Spleen (tissue), 11 donors: ENCODE results near the gene LRMDA. TPM values are rescaled to one million over a fixed set of nuclear protein-coding genes. Genes with fewer than 3 reads are reported as not detected.

Experiments
- DNase-seq: peaks from one replicate; pipeline ENCODE4 v3.0.0-alpha.2; 2020
- H3K27ac ChIP-seq, 8 donors: fragments of 200-600 bp; sonication (generic) in 7 of 8; 1 replicate in 4 of 8; 2 replicates in 4 of 8; pipeline versions ENCODE4 v1.5.0 to v1.8.0; 2016 to 2021; ENCODE audit warnings: inconsistent platforms in 4 of 8, mild to moderate bottlenecking in 4 of 8, moderate library complexity in 1 of 8
- H3K27me3 ChIP-seq, 7 donors: fragments of 200-600 bp; sonication (generic) in 6 of 7; replicated peaks in 1 of 7; 1 replicate in 4 of 7; 2 replicates in 3 of 7; pipeline versions ENCODE4 v1.5.0 to v1.8.0; 2016 to 2021; ENCODE audit warnings: inconsistent platforms in 3 of 7, mild to moderate bottlenecking in 1 of 7
- H3K36me3 ChIP-seq, 6 donors: fragments of 200-600 bp; sonication (generic) in 5 of 6; 1 replicate in 4 of 6; 2 replicates in 2 of 6; pipeline versions ENCODE4 v1.5.0 to v1.8.0; 2016 to 2021; ENCODE audit warnings: inconsistent platforms in 2 of 6
- H3K4me1 ChIP-seq, 6 donors: fragments of 200-600 bp; sonication (generic) in 5 of 6; 1 replicate in 3 of 6; 2 replicates in 3 of 6; pipeline versions ENCODE4 v1.5.0 to v1.8.0; 2016 to 2021; ENCODE audit warnings: inconsistent platforms in 3 of 6
- H3K4me3 ChIP-seq, 8 donors: fragments of 200-600 bp; sonication (generic) in 7 of 8; 1 replicate in 4 of 8; 2 replicates in 4 of 8; pipeline versions ENCODE4 v1.5.0 to v1.8.0; 2016 to 2021; ENCODE audit warnings: inconsistent platforms in 4 of 8, mild to moderate bottlenecking in 4 of 8, moderate library complexity in 2 of 8
- H3K9me3 ChIP-seq, 8 donors: fragments of 200-600 bp; sonication (generic) in 7 of 8; 1 replicate in 4 of 8; 2 replicates in 4 of 8; pipeline versions ENCODE4 v1.5.0 to v1.8.0; 2016 to 2021; ENCODE audit warnings: inconsistent platforms in 4 of 8
- POLR2A ChIP-seq, 3 donors: fragments of 450-650 bp; IDR thresholded peaks; one replicate each; pipeline ENCODE4 v1.5.1; 2017; ENCODE audit warnings: antibody characterized with exemption in 3 of 3, mild to moderate bottlenecking in 1 of 3
- POLR2AphosphoS5 ChIP-seq, 3 donors: sonication (generic); formaldehyde crosslinking; IDR thresholded peaks; one replicate each; pipeline ENCODE4 v1.5.1; 2017; ENCODE audit warnings: antibody characterized with exemption in 3 of 3
- WGBS, 5 donors: extraction: QIAGEN DNeasy Blood & Tissue Kit in 3 of 5; methylation state at CpG; one replicate each; pipeline versions ENCODE4 v1.1.5 to v1.1.7; 2013 to 2018; 5-methylcytosine and 5-hydroxymethylcytosine counted together
- intact Hi-C: fragments of 100-400 bp; cut with DNase I; formaldehyde crosslinking; loops from one replicate; pipeline ENCODE4 v1.15.0; 2023; ENCODE audit warnings: low total_unique reads
- polyA plus RNA-seq, 3 donors: library from polyadenylated mRNA; stranded (reverse); fragments of 200-250 nt; gene quantifications; one replicate each; pipeline ENCODE4 v1.2.1, GENCODE V29; 2013
- total RNA-seq, 7 donors: library from RNA; depleted of rRNA in 3 of 7; stranded (reverse); fragments of >200 nt in 3 of 7; fragmentation: NEBNext Ultra II Directional in 4 of 7; extraction: Animal tissue kit (Norgen Biotek cat#: 25700) in 4 of 7; gene quantifications; one replicate each; pipeline versions ENCODE4 v1.1.0 to v1.2.1, GENCODE V29; 2016 to 2021
- TF ChIP-seq, protein P1 (sequence below), 11 experiments: fragments of 200-600 bp in 7 of 11; fragments of 450-650 bp in 4 of 11; sonication (generic) in 4 of 11; IDR thresholded peaks in 8 of 11; conservative IDR thresholded peaks in 3 of 11; 1 replicate in 7 of 11; 2 replicates in 4 of 11; pipeline versions ENCODE4 v1.4.0 to v1.8.0; 2016 to 2021; ENCODE audit warnings: antibody characterized with exemption in 11 of 11, inconsistent platforms in 4 of 11, mild to moderate bottlenecking in 1 of 11
- donor health status: healthy with polysubstance abuse.
- donor health status: DM: no; HTN: no; CAD: no; lungs with moderate emphysema.
- donor health status: DM: no; HTN: no; CAD: no.
- donor health status: Bipolar disorder and iron deficiency.
- donor health status: healthy.
- donor health status: DM: no; HTN: no; CAD: no.
- donor health status: DM: yes; HTN: yes; CAD: no.

Gene LRMDA
- total and polyA plus RNA-seq, 10 donors = 7.3 to 46.6 (median 28.2) TPM

DNA sequence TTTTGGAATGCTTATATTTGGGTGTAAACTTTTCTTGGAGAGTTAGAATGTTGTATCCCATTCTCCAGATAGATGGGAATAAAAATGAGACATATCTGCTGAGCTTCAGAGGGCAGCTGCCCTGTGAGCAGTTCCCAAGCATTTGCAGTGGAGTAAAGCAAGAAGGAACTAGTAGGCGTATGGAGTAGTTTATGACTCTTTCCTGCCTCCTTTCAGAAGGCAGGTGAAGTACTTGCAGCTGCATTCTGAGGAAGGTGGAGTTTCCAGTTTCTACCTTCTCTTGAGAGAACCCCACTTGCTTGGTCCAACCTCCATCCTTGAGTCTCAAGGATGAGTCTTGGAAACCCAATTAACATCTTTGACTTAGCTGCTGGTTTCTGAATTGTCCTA lies 563.6 kb downstream of the LRMDA start:
- 88 to 100% (median 91%) methylated on average over 1 of the region's 1 CpG for WGBS, 5 donors
- TF ChIP-seq POLR2AphosphoS5 (IDR thresholded peaks at IDR 0.05) (no peak), POLR2A (IDR thresholded peaks at IDR 0.05) (no peak)
- TF ChIP-seq, protein P1, sequence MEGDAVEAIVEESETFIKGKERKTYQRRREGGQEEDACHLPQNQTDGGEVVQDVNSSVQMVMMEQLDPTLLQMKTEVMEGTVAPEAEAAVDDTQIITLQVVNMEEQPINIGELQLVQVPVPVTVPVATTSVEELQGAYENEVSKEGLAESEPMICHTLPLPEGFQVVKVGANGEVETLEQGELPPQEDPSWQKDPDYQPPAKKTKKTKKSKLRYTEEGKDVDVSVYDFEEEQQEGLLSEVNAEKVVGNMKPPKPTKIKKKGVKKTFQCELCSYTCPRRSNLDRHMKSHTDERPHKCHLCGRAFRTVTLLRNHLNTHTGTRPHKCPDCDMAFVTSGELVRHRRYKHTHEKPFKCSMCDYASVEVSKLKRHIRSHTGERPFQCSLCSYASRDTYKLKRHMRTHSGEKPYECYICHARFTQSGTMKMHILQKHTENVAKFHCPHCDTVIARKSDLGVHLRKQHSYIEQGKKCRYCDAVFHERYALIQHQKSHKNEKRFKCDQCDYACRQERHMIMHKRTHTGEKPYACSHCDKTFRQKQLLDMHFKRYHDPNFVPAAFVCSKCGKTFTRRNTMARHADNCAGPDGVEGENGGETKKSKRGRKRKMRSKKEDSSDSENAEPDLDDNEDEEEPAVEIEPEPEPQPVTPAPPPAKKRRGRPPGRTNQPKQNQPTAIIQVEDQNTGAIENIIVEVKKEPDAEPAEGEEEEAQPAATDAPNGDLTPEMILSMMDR (IDR thresholded peaks at IDR 0.05 in 8 of 11, conservative IDR thresholded peaks at IDR 0.05 in 3 of 11) = no peak
- intact Hi-C loops = no loop called here

DNA sequence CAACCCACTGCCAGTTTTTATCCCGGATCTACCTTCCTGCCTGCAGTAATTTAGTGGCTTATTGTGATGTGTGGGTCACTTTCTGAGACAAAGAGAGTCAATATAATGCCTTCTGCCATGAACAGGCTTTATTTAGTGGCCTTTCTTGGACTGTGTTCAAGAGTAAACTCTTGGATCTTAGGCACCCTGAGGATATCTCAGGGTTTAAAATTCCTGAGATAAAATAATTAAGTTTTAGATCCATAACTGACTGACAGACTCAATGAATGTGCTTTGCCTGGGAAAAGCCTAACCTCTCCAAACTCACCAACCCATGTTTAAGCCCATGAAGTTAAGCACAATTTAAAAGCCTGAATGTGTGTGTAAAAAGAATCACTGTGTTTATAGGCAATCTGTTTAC lies 564.3 kb downstream of the LRMDA start:
- Histone ChIP-seq H3K27ac (no peak overlapping the region), H3K9me3 (no peaks in the 10 kb centered on the region), H3K4me3 (no peak overlapping the region), H3K27me3 (no peaks in the 10 kb centered on the region), H3K4me1 (no peaks in the 10 kb centered on the region), H3K36me3 (no peaks in the 10 kb centered on the region)
- DNase-seq = no peak
- intact Hi-C loops = no loop called here
- 59 to 85% (median 68%) methylated on average over 1 of the region's 1 CpG for WGBS, 5 donors
- TF ChIP-seq POLR2A (IDR thresholded peaks at IDR 0.05) = no peak
- TF ChIP-seq, protein P1 (IDR thresholded peaks at IDR 0.05 in 8 of 11, conservative IDR thresholded peaks at IDR 0.05 in 3 of 11) = no peak
- no peak for TF ChIP-seq POLR2AphosphoS5 (IDR thresholded peaks at IDR 0.05)

More for the DNA sequence above, 563.6 kb downstream of the LRMDA start:
- H3K4me1 ChIP-seq = no peaks in the 10 kb centered on the region
- no peaks in the 10 kb centered on the region for H3K9me3 ChIP-seq
- H3K27me3 ChIP-seq = no peaks in the 10 kb centered on the region
- H3K27ac ChIP-seq = no peak overlapping the region
- DNase-seq = no peak
- no peak overlapping the region for H3K4me3 ChIP-seq
- H3K36me3 ChIP-seq = no peaks in the 10 kb centered on the region

DNA sequence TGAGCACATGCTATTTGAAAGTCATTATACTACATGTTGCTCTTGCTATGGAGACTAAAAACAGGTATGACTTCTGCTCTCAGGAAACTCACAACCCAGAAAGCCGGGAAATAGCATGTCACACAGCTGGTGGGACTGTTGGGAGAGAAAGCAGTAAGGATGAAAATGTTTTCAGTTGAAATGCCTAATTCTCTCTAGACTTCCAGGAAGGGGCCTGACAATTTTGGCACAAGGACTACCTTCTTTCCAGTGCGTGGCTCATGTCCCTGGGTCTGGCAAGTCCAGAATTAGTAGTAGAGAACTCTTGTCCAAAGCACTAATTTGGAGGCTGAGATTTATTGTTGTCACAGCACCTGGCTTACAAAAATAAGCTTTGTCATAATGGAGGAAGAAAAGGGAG lies 567.6 kb downstream of the LRMDA start:
- Histone ChIP-seq H3K27ac (no peak overlapping the region), H3K36me3 (no peaks in the 10 kb centered on the region), H3K9me3 (no peaks in the 10 kb centered on the region), H3K4me3 (no peak overlapping the region), H3K27me3 (no peaks in the 10 kb centered on the region), H3K4me1 (no peaks in the 10 kb centered on the region)
- no peak for DNase-seq
- WGBS, 5 donors = 66 to 93% (median 87%) methylated on average over 2 of the region's 2 CpGs
- TF ChIP-seq POLR2AphosphoS5 (IDR thresholded peaks at IDR 0.05) (no peak), POLR2A (IDR thresholded peaks at IDR 0.05) (no peak)
- TF ChIP-seq, protein P1 (IDR thresholded peaks at IDR 0.05 in 8 of 11, conservative IDR thresholded peaks at IDR 0.05 in 3 of 11) = no peak
- intact Hi-C loops = no loop called here

DNA sequence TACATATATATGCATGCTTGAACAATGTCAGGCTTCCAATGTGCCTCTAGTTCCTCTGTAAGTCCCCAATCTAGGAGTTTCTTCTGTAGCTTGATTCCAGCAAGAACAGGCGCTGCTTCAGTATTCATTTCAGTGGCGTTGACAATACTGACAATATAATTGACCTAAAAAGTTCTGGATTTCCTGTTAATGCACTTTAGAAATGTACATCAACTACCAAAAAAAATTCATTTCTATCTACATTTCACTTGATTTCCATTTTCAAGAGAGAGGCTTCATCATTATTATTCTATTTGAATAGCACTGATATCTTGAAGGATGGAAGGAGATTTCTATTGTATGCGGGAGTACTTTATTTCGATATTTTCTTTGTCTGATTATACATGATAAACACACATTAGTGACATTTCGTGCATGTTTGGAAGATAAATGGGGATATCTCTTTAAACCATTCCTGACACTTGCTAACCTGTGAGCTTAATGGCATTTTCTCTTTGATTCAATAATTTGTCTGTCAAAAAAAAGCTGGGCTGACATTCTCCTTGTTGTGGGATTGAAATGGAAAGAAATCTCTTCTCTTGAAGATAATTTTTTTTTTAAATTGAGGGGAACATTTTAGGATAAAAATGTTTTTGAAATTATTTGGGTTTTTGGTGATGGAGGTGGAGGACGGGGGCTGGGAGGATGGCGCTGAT lies 568.2 kb downstream of the LRMDA start:
- Histone ChIP-seq H3K36me3 (no peaks in the 10 kb centered on the region), H3K27me3 (no peaks in the 10 kb centered on the region), H3K4me1 (no peaks in the 10 kb centered on the region), H3K27ac (no peak overlapping the region), H3K9me3 (no peaks in the 10 kb centered on the region), H3K4me3 (no peak overlapping the region)
- TF ChIP-seq, protein P1 (IDR thresholded peaks at IDR 0.05 in 8 of 11, conservative IDR thresholded peaks at IDR 0.05 in 3 of 11) = no peak
- TF ChIP-seq POLR2AphosphoS5 (IDR thresholded peaks at IDR 0.05) (no peak), POLR2A (IDR thresholded peaks at IDR 0.05) (no peak)
- DNase-seq = no peak
- WGBS, 5 donors = 89 to 93% (median 92%) methylated on average over 7 of the region's 7 CpGs
- intact Hi-C loops = no loop called here
